Neutrophil (primary cell): ENCODE data around the gene MARF1.
"Not testable (repeated sequence)": the region's sequence is repeated elsewhere in the genome, so short reads cannot be mapped to it uniquely, and the experiment has no call there.

Experiments used
- H3K27ac ChIP-seq: fragments of 200-600 bp; sonication (generic); 2 replicates; pipeline ENCODE4 v1.5.1; 2016; ENCODE audit warnings: mild to moderate bottlenecking, moderate library complexity
- H3K27me3 ChIP-seq: fragments of 200-600 bp; sonication (generic); 2 replicates; pipeline ENCODE4 v1.6.0; 2016; ENCODE audit warnings: mild to moderate bottlenecking
- H3K36me3 ChIP-seq: fragments of 200-600 bp; sonication (generic); 2 replicates; pipeline ENCODE4 v1.5.1; 2017
- H3K4me1 ChIP-seq, 2 experiments: fragments of 200-600 bp in 1 of 2; sonication (generic) in 1 of 2; 1 replicate in 1 of 2; 2 replicates in 1 of 2; pipeline versions ENCODE4 v1.5.1 to v1.6.1; 2013 to 2016; ENCODE audit warnings: low read depth in 1 of 2, low read length in 1 of 2, mild to moderate bottlenecking in 1 of 2, moderate library complexity in 1 of 2; ENCODE audit not compliant: control insufficient read depth in 1 of 2, insufficient read depth in 1 of 2
- H3K4me3 ChIP-seq, 2 experiments: fragments of 200-600 bp in 1 of 2; sonication (generic) in 1 of 2; 1 replicate in 1 of 2; 2 replicates in 1 of 2; pipeline ENCODE4 v1.5.1; 2013 to 2016; ENCODE audit warnings: low read depth in 1 of 2, low read length in 1 of 2, mild to moderate bottlenecking in 1 of 2, moderate library complexity in 1 of 2
- H3K9me3 ChIP-seq: fragments of 200-600 bp; sonication (generic); 2 replicates; pipeline ENCODE4 v1.5.1; 2016
- TF ChIP-seq, protein P1 (sequence below): fragments of 200-600 bp; sonication (generic); IDR thresholded peaks from 2 replicates; pipeline ENCODE4 v1.5.1; 2016; ENCODE audit warnings: antibody characterized with exemption

Gene MARF1

DNA sequence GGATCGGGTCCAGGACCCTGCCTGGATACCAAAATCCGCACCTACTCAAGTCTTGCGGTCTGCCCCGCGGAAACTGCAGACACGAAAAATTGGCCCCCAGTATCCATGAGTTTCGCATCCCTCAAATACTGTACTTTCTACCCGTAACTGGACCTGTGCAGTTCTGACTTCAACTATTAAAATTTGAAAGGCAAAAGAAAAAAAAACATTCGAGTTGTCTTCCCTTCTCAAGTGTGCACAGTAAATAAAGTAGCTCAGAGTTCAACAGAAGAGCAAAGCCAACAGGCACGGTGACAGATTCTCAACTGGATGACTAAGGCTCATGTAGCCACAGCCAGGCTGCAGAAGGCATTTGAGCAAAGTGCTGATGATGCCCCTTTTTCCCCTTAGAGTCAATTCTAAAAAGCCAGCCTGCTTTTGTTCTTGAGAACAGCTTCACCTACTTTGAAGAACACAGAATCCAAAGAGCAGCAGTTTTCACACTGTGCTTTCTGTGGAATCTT lies 32.5 kb downstream of the MARF1 start:
- no peak overlapping the region for H3K4me3 ChIP-seq
- peaks cover 100% of the 10 kb centered on the region for H3K36me3 ChIP-seq
- H3K4me1 ChIP-seq: peaks cover 0 to 9% of the 10 kb centered on the region in 2 experiments
- H3K27me3 ChIP-seq: no peaks in the 10 kb centered on the region
- no peaks in the 10 kb centered on the region for H3K9me3 ChIP-seq
- peak overlapping the region; percentile 50 for H3K27ac ChIP-seq
- TF ChIP-seq, protein P1, sequence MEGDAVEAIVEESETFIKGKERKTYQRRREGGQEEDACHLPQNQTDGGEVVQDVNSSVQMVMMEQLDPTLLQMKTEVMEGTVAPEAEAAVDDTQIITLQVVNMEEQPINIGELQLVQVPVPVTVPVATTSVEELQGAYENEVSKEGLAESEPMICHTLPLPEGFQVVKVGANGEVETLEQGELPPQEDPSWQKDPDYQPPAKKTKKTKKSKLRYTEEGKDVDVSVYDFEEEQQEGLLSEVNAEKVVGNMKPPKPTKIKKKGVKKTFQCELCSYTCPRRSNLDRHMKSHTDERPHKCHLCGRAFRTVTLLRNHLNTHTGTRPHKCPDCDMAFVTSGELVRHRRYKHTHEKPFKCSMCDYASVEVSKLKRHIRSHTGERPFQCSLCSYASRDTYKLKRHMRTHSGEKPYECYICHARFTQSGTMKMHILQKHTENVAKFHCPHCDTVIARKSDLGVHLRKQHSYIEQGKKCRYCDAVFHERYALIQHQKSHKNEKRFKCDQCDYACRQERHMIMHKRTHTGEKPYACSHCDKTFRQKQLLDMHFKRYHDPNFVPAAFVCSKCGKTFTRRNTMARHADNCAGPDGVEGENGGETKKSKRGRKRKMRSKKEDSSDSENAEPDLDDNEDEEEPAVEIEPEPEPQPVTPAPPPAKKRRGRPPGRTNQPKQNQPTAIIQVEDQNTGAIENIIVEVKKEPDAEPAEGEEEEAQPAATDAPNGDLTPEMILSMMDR: no peak

DNA sequence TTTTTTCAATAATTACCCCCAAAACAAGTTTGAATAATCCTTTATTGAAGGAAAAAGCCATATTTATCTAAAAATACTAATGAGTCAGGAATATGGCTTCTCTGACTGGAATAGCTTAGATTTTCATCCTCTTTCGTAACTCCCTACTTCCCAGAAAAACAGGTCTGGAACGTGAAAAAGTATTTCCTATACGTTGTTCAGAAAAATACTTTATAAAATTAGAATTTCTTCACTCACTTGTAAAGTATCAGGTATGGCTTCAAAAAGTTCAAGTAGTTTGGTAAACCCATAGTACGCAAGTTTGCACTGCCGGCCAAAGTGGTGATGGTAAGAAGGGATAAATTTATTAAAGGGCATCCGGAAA lies 33.7 kb downstream of the MARF1 start:
- Histone ChIP-seq H3K4me1 (peaks cover 0 to 9% of the 10 kb centered on the region in 2 experiments), H3K36me3 (peaks cover 100% of the 10 kb centered on the region), H3K27ac (no peak overlapping the region), H3K27me3 (no peaks in the 10 kb centered on the region), H3K9me3 (no peaks in the 10 kb centered on the region), H3K4me3 (no peak overlapping the region)
- TF ChIP-seq, protein P1: no peak

DNA sequence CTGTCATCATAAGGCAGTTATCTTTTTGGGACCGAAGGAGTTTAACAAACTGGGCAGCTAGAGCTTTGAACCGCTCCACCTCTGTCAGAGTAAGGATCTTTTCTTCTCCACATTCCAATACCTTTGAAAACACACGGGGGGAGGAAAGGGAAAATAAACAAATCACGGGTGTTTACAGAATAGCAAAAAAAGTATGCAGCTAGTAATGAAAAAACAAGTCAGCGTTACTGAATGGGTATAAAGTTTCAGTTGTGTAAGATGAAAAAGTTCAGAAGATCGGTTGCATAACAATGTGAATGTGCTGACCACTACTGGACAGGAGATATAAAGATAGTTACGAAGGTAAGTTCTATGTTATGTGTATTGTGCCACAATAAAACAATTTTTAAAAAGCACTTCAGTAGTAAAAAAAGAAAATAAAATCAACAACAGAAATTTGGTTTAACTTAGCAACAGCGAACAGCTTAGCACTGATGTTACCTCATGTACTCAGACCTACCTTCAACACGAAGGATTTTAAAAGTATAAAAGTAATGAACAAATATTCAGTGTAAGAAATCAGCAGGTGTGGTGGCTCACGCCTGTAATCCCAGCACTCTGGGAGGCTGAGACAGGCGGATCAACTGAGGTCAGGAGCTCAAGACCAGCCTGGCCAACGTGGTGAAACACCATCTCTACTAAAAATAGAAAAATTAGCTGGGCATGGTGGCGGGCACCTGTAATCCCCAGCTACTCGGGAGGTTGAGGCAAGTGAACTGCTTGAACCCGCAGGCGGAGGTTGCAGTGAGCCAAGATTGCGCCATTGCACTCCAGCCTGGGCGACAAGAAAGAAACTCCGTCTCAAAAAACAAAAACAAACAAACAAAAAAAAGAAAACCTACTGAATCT lies 34.3 kb downstream of the MARF1 start:
- Histone ChIP-seq H3K27me3 (no peaks in the 10 kb centered on the region), H3K4me1 (peaks cover 0 to 9% of the 10 kb centered on the region in 2 experiments), H3K27ac (peak overlapping the region; percentile 9), H3K36me3 (peaks cover 100% of the 10 kb centered on the region), H3K4me3 (no peak overlapping the region), H3K9me3 (no peaks in the 10 kb centered on the region)
- TF ChIP-seq, protein P1: no peak

DNA sequence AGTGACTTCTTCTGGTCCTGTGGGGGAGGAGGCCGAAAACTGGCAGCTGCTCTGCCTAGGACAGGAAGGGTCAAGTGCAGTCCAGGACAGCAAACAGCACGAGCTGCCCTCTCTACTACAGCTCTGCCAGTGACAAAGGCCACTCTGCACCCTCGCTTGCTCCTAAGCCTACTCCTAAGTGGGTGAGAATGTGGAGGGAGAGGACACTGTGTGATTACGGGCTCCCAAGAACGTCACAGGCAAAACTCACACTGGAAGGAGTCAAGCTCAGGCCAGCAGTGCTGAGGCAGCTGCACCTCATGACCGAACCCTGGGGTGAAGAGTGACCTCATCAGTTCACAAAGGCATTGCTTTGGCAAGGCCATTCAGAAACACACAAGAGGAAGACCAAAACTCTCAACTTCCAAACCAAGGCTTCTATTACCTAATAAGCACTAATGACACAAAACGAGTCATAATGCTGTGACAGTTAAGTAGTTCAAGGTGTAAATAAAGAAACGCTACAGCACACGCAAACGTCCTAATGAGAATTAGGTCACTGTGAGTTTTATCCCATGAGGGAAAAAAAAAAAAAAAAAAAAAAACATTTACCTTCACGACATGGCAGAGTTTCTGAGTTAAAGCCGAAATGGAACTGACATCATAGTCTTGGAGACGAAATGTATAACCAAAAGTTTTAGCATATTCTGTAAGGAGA lies 35.1 kb downstream of the MARF1 start:
- H3K27me3 ChIP-seq: no peaks in the 10 kb centered on the region
- H3K4me3 ChIP-seq: no peak overlapping the region
- H3K36me3 ChIP-seq: peaks cover 100% of the 10 kb centered on the region
- no peaks in the 10 kb centered on the region for H3K9me3 ChIP-seq
- TF ChIP-seq, protein P1: no peak
- H3K27ac ChIP-seq: peak overlapping the region; percentile 77
- H3K4me1 ChIP-seq: peaks cover 0 to 9% of the 10 kb centered on the region in 2 experiments

DNA sequence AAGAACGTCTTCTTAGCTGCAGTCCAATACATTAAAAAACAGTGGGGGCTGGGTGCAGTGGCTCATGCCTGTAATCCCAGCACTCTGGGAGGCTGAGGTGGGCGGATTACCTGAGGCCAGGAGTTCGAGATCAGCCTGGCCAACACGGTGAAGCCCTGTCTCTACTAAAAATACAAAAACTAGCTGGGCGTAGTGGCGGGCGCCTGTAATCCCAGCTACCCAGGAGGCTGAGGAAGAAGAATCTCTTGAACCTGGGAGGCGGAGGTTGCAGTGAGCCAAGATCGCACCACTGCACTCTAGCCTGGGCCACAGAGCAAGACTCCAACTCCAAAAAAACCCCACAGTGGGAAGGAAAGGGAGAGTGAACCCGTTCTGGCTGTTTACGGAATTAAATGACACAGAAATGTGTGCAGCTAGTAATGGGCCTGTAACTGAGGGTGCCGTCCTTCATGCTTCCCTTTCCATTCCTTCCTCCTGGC lies 35.7 kb downstream of the MARF1 start:
- not testable (repeated sequence) for H3K4me3 ChIP-seq, H3K9me3 ChIP-seq, H3K27me3 ChIP-seq, H3K4me1 ChIP-seq
- H3K36me3 ChIP-seq: peaks cover 98% of the 10 kb centered on the region
- H3K27ac ChIP-seq: peak overlapping the region; percentile 77
